ENCODE measurements around the gene ALKBH5. TPM values are rescaled to one million over a fixed set of nuclear protein-coding genes. Genes with fewer than 3 reads are reported as not detected.

Gene ALKBH5
- total and polyA plus RNA-seq, 11 donors: 89.2 to 233 (median 192) TPM

DNA sequence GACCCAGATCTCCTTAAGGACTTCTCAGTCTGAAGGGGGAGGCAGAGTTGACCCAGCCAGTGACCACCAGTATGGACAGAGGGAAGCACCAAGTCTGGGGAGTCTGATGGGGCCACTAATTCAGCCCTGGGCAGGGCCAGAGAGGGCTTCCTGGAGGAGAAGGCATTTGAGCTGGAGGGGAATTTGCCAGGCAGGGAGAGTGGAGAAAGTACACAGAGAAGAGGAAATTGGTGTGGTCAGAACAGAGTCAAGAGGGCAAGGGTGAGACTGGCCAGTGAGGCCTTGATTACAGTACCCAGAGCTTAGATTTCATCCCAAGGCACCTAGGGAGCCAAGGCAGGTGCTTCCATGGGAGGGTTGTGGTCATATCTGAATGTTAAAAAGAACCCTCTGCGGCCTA is 38.8 kb upstream of the ALKBH5 start:
- H3K36me3 ChIP-seq: no peaks in the 10 kb centered on the region
- TF ChIP-seq, protein P1, sequence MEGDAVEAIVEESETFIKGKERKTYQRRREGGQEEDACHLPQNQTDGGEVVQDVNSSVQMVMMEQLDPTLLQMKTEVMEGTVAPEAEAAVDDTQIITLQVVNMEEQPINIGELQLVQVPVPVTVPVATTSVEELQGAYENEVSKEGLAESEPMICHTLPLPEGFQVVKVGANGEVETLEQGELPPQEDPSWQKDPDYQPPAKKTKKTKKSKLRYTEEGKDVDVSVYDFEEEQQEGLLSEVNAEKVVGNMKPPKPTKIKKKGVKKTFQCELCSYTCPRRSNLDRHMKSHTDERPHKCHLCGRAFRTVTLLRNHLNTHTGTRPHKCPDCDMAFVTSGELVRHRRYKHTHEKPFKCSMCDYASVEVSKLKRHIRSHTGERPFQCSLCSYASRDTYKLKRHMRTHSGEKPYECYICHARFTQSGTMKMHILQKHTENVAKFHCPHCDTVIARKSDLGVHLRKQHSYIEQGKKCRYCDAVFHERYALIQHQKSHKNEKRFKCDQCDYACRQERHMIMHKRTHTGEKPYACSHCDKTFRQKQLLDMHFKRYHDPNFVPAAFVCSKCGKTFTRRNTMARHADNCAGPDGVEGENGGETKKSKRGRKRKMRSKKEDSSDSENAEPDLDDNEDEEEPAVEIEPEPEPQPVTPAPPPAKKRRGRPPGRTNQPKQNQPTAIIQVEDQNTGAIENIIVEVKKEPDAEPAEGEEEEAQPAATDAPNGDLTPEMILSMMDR (IDR thresholded peaks at IDR 0.05): no peak
- no peak for TF ChIP-seq POLR2A (IDR thresholded peaks at IDR 0.05)
- ATAC-seq (no peak), DNase-seq (no peak)
- no peak overlapping the region for H3K4me3 ChIP-seq
- H3K9me3 ChIP-seq: no peaks in the 10 kb centered on the region
- no peak overlapping the region for H3K27ac ChIP-seq
- no peaks in the 10 kb centered on the region for H3K27me3 ChIP-seq
- intact Hi-C loops (cut with DNase I): loop anchor here in 8 of 10 donors (5.0 to 10.0 kb wide), 7 partner anchors 37 to 72 kb away; partner anchors contain the start of gene ALKBH5 (in 1 of the 8)
- peaks cover 0 to 7% (median 0%) of the 10 kb centered on the region in 12 donors for H3K4me1 ChIP-seq
- WGBS, 4 donors: 82 to 94% (median 87%) methylated on average over 1 of the region's 1 CpG

DNA sequence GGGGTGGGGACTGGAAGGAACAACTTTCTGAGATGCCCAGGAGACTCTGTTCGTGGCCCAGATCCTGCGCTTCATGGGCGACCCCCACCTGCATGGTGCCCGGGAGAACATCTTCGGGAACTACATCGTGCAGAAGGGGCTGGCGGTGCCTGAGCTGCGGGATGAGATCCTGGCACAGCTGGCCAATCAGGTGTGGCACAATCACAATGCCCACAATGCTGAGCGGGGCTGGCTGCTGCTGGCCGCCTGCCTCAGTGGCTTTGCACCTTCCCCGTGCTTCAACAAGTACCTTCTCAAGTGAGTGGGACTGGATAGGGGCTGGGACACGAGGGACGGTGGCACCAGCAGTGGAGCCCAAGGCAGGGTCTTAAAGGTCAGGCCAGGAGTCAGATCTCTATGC is 37.8 kb upstream of the ALKBH5 start:
- peaks cover 0 to 7% (median 0%) of the 10 kb centered on the region in 12 donors for H3K4me1 ChIP-seq
- TF ChIP-seq, protein P1 (IDR thresholded peaks at IDR 0.05): no peak
- TF ChIP-seq POLR2A (IDR thresholded peaks at IDR 0.05): no peak
- 87 to 93% (median 88%) methylated on average over 10 to 13 of the region's 13 CpGs for WGBS, 4 donors
- no peaks in the 10 kb centered on the region for H3K27me3 ChIP-seq
- H3K9me3 ChIP-seq: no peaks in the 10 kb centered on the region
- no peaks in the 10 kb centered on the region for H3K36me3 ChIP-seq
- ATAC-seq (no peak), DNase-seq (no peak)
- no peak overlapping the region for H3K4me3 ChIP-seq
- H3K27ac ChIP-seq: no peak overlapping the region
- intact Hi-C loops (cut with DNase I): loop anchor here in 5 of 10 donors (5.0 to 10.0 kb wide), 3 partner anchors 49 to 69 kb away; no protein-coding TSS in a partner anchor

DNA sequence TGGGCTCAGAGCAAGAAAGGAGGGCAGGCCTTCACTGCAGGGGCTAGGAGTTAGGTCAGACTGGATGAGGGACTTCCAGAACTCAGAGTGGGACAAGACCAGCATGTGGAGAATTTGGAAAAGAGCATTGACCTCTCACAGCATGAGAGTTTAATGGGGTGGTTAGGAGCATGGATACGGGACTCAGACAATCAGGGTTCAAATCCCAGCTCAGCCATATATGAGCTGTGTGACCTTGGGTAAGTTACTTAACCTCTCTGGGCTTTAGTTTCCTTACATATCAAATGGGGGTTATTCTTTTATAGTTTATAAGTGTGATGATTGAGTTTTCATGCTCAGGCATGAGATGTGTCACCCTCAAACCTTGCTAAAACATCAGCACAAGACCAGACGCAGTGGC is 37.4 kb upstream of the ALKBH5 start:
- H3K27ac ChIP-seq: no peak overlapping the region
- no peak for TF ChIP-seq POLR2A (IDR thresholded peaks at IDR 0.05)
- TF ChIP-seq, protein P1 (IDR thresholded peaks at IDR 0.05): no peak
- H3K4me3 ChIP-seq: no peak overlapping the region
- no peaks in the 10 kb centered on the region for H3K36me3 ChIP-seq
- intact Hi-C loops (cut with DNase I): loop anchor here in 5 of 10 donors (5.0 to 10.0 kb wide), 3 partner anchors 49 to 69 kb away; no protein-coding TSS in a partner anchor
- H3K4me1 ChIP-seq: peaks cover 0 to 2% (median 0%) of the 10 kb centered on the region in 12 donors
- no peaks in the 10 kb centered on the region for H3K27me3 ChIP-seq
- ATAC-seq: no peak
- WGBS, 4 donors: 95 to 99% (median 98%) methylated on average over 2 of the region's 2 CpGs
- no peak for DNase-seq
- no peaks in the 10 kb centered on the region for H3K9me3 ChIP-seq

DNA sequence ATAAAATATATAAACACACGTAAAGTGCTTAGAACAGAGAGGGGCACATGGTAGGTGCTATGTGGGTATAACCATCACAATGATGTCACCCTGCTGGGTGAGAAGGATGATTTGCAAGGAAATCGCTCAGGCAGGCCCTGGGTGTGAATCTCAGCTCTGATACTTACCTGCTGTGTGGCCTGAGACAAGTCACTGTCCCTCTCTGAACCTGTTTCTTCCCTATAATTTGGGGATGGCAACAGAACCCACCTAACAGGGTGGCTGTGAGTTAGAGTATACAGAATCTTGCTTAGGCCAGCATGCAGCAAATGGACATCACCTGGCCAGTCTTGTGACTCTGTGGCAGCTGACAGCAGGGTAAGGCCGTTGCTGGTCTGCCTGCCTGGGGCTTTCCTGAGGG is 36.6 kb upstream of the ALKBH5 start:
- H3K36me3 ChIP-seq: no peaks in the 10 kb centered on the region
- H3K9me3 ChIP-seq: no peaks in the 10 kb centered on the region
- intact Hi-C loops (cut with DNase I): loop anchor here in 5 of 10 donors (5.0 to 10.0 kb wide), 3 partner anchors 48 to 68 kb away; no protein-coding TSS in a partner anchor
- no peak overlapping the region for H3K27ac ChIP-seq
- H3K4me1 ChIP-seq: no peaks in the 10 kb centered on the region
- WGBS, 4 donors: 69 to 83% (median 78%) methylated on average over 2 to 3 of the region's 3 CpGs
- TF ChIP-seq POLR2A (IDR thresholded peaks at IDR 0.05): no peak
- TF ChIP-seq, protein P1 (IDR thresholded peaks at IDR 0.05): no peak
- H3K4me3 ChIP-seq: no peak overlapping the region
- DNase-seq (no peak), ATAC-seq (no peak)
- H3K27me3 ChIP-seq: no peaks in the 10 kb centered on the region

Data from heart left ventricle (tissue), 16 donors.